WTC11 (cell line): ENCODE measurements around the gene CLRN3. TPM values are rescaled to one million over a fixed set of nuclear protein-coding genes. Genes with fewer than 3 reads are reported as not detected.

ENCODE experiments used
- ATAC-seq: fragments of 200-7000 bp; cut with Tn5 transposase; 2 replicates; pipeline ENCODE4 v1.10.0; 2021; ENCODE audit warnings: mild to moderate bottlenecking, moderate library complexity
- CTCF ChIA-PET: fragments of 300-600 bp; sonication (Branson Sonifier 250); formaldehyde crosslinking; loops from one replicate; lab custom pipeline; 2021; ENCODE audit warnings: antibody characterized with exemption; lab: Charles Lee
- POLR2A ChIA-PET: fragments of 350-600 bp; sonication (Branson Sonifier 250); formaldehyde crosslinking; loops from one replicate; lab custom pipeline; 2021; ENCODE audit warnings: antibody characterized with exemption; lab: Charles Lee
- DNase-seq: peaks from one replicate; pipeline ENCODE4 v3.0.0; 2021; ENCODE audit warnings: low spot score
- H3K27ac Mint-ChIP-seq: 2 replicates; pipeline ENCODE4 v1.8.0; 2021; ENCODE audit warnings: mixed read lengths
- H3K27me3 Mint-ChIP-seq: 2 replicates; pipeline ENCODE4 v1.8.0; 2021; ENCODE audit warnings: low read depth, mild to moderate bottlenecking, moderate library complexity, mixed read lengths
- H3K36me3 Mint-ChIP-seq: 2 replicates; pipeline ENCODE4 v1.8.0; 2021; ENCODE audit warnings: mixed read lengths
- H3K4me1 Mint-ChIP-seq: 2 replicates; pipeline ENCODE4 v1.8.0; 2022; ENCODE audit warnings: mixed read lengths
- H3K4me3 Mint-ChIP-seq: 2 replicates; pipeline ENCODE4 v1.8.0; 2021; ENCODE audit warnings: mild to moderate bottlenecking, moderate library complexity, mixed read lengths
- H3K9me3 Mint-ChIP-seq: 2 replicates; pipeline ENCODE4 v1.8.0; 2021; ENCODE audit warnings: mixed read lengths
- ATF2 ChIP-seq: sonication (generic); formaldehyde crosslinking; IDR thresholded peaks from 2 replicates; pipeline ENCODE4 v1.8.1; 2022; ENCODE audit warnings: low read depth, missing genetic modification reagents, borderline replicate concordance
- IRF2 ChIP-seq: sonication (generic); formaldehyde crosslinking; IDR thresholded peaks from 2 replicates; pipeline ENCODE4 v1.8.0; 2022; ENCODE audit warnings: low read depth, missing genetic modification reagents, borderline replicate concordance
- MLX ChIP-seq: sonication (generic); formaldehyde crosslinking; IDR thresholded peaks from 2 replicates; pipeline ENCODE4 v1.8.1; 2023; ENCODE audit warnings: mild to moderate bottlenecking, missing genetic modification reagents, moderate library complexity
- NR1H2 ChIP-seq: sonication (generic); formaldehyde crosslinking; IDR thresholded peaks from 2 replicates; pipeline ENCODE4 v1.9.0; 2021; ENCODE audit warnings: mild to moderate bottlenecking, moderate library complexity, missing genetic modification reagents
- PREB ChIP-seq: sonication (generic); formaldehyde crosslinking; IDR thresholded peaks from 2 replicates; pipeline ENCODE4 v1.8.1; 2022; ENCODE audit warnings: mild to moderate bottlenecking, missing genetic modification reagents, moderate library complexity, borderline replicate concordance
- TP53 ChIP-seq: sonication (generic); formaldehyde crosslinking; IDR thresholded peaks from 2 replicates; pipeline ENCODE4 v1.8.1; 2023; ENCODE audit warnings: mild to moderate bottlenecking, missing genetic modification reagents
- ZBTB43 ChIP-seq: sonication (generic); formaldehyde crosslinking; IDR thresholded peaks from 2 replicates; pipeline ENCODE4 v1.8.1; 2023; ENCODE audit warnings: mild to moderate bottlenecking, missing genetic modification reagents
- ZNF219 ChIP-seq: sonication (generic); formaldehyde crosslinking; IDR thresholded peaks from 2 replicates; pipeline ENCODE4 v1.8.0; 2023; ENCODE audit warnings: missing genetic modification reagents, mild to moderate bottlenecking, borderline replicate concordance
- ZNF232 ChIP-seq: sonication (generic); formaldehyde crosslinking; IDR thresholded peaks from 2 replicates; pipeline ENCODE4 v1.8.0; 2022; ENCODE audit warnings: mild to moderate bottlenecking, missing genetic modification reagents
- ZNF512 ChIP-seq: sonication (generic); formaldehyde crosslinking; IDR thresholded peaks from 2 replicates; pipeline ENCODE4 v1.8.1; 2022; ENCODE audit warnings: missing genetic modification reagents, borderline replicate concordance
- total RNA-seq: library from RNA; stranded (reverse); gene quantifications from 3 replicates; pipeline ENCODE4 v1.2.3, GENCODE V29; 2021
- TF ChIP-seq, protein P1 (sequence below): fragments of 250-450 bp; sonication (Bioruptor Pico); IDR thresholded peaks from 2 replicates; pipeline ENCODE4 v2.1.2; 2022; ENCODE audit warnings: mild to moderate bottlenecking, moderate library complexity
- TF ChIP-seq, protein P2 (sequence below): sonication (generic); formaldehyde crosslinking; IDR thresholded peaks from 2 replicates; pipeline ENCODE4 v1.8.0; 2023; ENCODE audit warnings: missing genetic modification reagents, mild to moderate bottlenecking, borderline replicate concordance

CLRN3 gene
- total RNA-seq, 1 experiment from 2014 or later: not detected

GRCh38 chr10:127854769-127855590, 37.8 kb downstream of the CLRN3 start:
- peaks cover 10% of the 10 kb centered on the region for H3K9me3 Mint-ChIP-seq
- CTCF ChIA-PET: interaction anchor here (0.7 to 2.9 kb wide), 29 partner anchors 8 to 658 kb away, joined by 3 to 49 read pairs (median 5); no protein-coding TSS in a partner anchor
- TF ChIP-seq MLX (CRISPR knock-in tag) (no peak), PREB (CRISPR knock-in tag) (no peak), NR1H2 (CRISPR knock-in tag) (no peak), ZNF512 (CRISPR knock-in tag) (no peak), ATF2 (no peak), ZNF232 (CRISPR knock-in tag) (no peak), ZNF219 (CRISPR knock-in tag) (no peak), IRF2 (no peak), ZBTB43 (CRISPR knock-in tag) (no peak), TP53 (CRISPR knock-in tag) (no peak)
- TF ChIP-seq, protein P1, sequence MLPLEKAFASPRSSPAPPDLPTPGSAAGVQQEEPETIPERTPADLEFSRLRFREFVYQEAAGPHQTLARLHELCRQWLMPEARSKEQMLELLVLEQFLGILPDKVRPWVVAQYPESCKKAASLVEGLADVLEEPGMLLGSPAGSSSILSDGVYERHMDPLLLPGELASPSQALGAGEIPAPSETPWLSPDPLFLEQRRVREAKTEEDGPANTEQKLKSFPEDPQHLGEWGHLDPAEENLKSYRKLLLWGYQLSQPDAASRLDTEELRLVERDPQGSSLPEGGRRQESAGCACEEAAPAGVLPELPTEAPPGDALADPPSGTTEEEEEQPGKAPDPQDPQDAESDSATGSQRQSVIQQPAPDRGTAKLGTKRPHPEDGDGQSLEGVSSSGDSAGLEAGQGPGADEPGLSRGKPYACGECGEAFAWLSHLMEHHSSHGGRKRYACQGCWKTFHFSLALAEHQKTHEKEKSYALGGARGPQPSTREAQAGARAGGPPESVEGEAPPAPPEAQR: no peak
- TF ChIP-seq, protein P2, sequence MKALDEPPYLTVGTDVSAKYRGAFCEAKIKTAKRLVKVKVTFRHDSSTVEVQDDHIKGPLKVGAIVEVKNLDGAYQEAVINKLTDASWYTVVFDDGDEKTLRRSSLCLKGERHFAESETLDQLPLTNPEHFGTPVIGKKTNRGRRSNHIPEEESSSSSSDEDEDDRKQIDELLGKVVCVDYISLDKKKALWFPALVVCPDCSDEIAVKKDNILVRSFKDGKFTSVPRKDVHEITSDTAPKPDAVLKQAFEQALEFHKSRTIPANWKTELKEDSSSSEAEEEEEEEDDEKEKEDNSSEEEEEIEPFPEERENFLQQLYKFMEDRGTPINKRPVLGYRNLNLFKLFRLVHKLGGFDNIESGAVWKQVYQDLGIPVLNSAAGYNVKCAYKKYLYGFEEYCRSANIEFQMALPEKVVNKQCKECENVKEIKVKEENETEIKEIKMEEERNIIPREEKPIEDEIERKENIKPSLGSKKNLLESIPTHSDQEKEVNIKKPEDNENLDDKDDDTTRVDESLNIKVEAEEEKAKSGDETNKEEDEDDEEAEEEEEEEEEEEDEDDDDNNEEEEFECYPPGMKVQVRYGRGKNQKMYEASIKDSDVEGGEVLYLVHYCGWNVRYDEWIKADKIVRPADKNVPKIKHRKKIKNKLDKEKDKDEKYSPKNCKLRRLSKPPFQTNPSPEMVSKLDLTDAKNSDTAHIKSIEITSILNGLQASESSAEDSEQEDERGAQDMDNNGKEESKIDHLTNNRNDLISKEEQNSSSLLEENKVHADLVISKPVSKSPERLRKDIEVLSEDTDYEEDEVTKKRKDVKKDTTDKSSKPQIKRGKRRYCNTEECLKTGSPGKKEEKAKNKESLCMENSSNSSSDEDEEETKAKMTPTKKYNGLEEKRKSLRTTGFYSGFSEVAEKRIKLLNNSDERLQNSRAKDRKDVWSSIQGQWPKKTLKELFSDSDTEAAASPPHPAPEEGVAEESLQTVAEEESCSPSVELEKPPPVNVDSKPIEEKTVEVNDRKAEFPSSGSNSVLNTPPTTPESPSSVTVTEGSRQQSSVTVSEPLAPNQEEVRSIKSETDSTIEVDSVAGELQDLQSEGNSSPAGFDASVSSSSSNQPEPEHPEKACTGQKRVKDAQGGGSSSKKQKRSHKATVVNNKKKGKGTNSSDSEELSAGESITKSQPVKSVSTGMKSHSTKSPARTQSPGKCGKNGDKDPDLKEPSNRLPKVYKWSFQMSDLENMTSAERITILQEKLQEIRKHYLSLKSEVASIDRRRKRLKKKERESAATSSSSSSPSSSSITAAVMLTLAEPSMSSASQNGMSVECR: no peak
- TF ChIP-seq, all 79 proteins: peak for 0
- DNase-seq: no peak
- H3K27ac Mint-ChIP-seq: no peak overlapping the region
- H3K4me3 Mint-ChIP-seq: no peak overlapping the region
- peaks cover 11% of the 10 kb centered on the region for H3K4me1 Mint-ChIP-seq
- H3K27me3 Mint-ChIP-seq: no peaks in the 10 kb centered on the region
- 0 out of 2 replicates have a peak, but pooled peaks cover 3% of the 10 kb centered on the region for H3K36me3 Mint-ChIP-seq
- no peak for ATAC-seq
- POLR2A ChIA-PET: no interaction called here
